Thyroid gland (tissue), 4 donors: Measurements from ENCODE around the gene RAI1.

ENCODE experiments used
- CTCF ChIP-seq, 6 experiments: fragments of 200-600 bp in 3 of 6; fragments of 450-650 bp in 3 of 6; sonication (generic) in 3 of 6; IDR thresholded peaks; one replicate each; pipeline ENCODE4 v1.5.1; 2016 to 2019; ENCODE audit warnings: antibody characterized with exemption in 6 of 6, mild to moderate bottlenecking in 2 of 6, inconsistent platforms in 1 of 6, moderate library complexity in 1 of 6
- POLR2A ChIP-seq, 2 donors: fragments of 450-650 bp; IDR thresholded peaks; one replicate each; pipeline ENCODE4 v1.6.1; 2017; ENCODE audit warnings: antibody characterized with exemption in 2 of 2, mild to moderate bottlenecking in 2 of 2, moderate library complexity in 1 of 2

GRCh38 chr17:17798573-17799255, 117.5 kb downstream of the RAI1 start:
- TF ChIP-seq POLR2A (IDR thresholded peaks at IDR 0.05) (no peak), CTCF (IDR thresholded peaks at IDR 0.05) (no peak)
